PC-3 (cell line): ENCODE measurements around the gene DYNC1I1. TPM values are rescaled to one million over a fixed set of nuclear protein-coding genes. Genes with fewer than 3 reads are reported as not detected.

Experiments used
- ATAC-seq: fragments of 200-7000 bp; cut with Tn5 transposase; 2 replicates; pipeline ENCODE4 v1.9.1; 2020; ENCODE audit warnings: mild to moderate bottlenecking, moderate library complexity
- BruUV-seq: library from RNA; stranded (reverse); fragments of 400-500 nt; replicated peaks from 2 replicates; lab custom pipeline; 2021; lab: Mats Ljungman, UMichigan
- CTCF ChIA-PET: fragments of 300-600 bp; sonication (Branson Sonifier 250); formaldehyde crosslinking; loops from one replicate; lab custom pipeline; 2022; ENCODE audit warnings: antibody characterized with exemption; lab: Charles Lee
- POLR2A ChIA-PET: fragments of 300-600 bp; sonication (Branson Sonifier 250); formaldehyde crosslinking; loops from one replicate; lab custom pipeline; 2022; ENCODE audit warnings: antibody characterized with exemption; ENCODE audit not compliant: unreplicated experiment; lab: Charles Lee
- DNase-seq: peaks from one replicate; pipeline ENCODE4 v3.0.0-alpha.2; 2015
- H2AFZ ChIP-seq: fragments of 300-600 bp; sonication (generic); 2 replicates; pipeline ENCODE4 v1.6.0; 2016; ENCODE audit warnings: antibody characterized with exemption, low read length
- H3F3A ChIP-seq: fragments of 300-600 bp; sonication (generic); one replicate; pipeline ENCODE4 v1.6.0; 2017; ENCODE audit warnings: antibody characterized with exemption, low read length, control low read depth, mild to moderate bottlenecking; ENCODE audit not compliant: unreplicated experiment
- H3K27ac ChIP-seq: fragments of 300-600 bp; sonication (generic); 2 replicates; pipeline ENCODE4 v1.5.1; 2016; ENCODE audit warnings: mild to moderate bottlenecking, low read length
- H3K27me3 ChIP-seq: fragments of 300-600 bp; sonication (generic); 2 replicates; pipeline ENCODE4 v1.6.1; 2016; ENCODE audit warnings: low read length, mixed read lengths
- H3K36me3 ChIP-seq: fragments of 300-600 bp; sonication (generic); 2 replicates; pipeline ENCODE4 v1.6.1; 2016; ENCODE audit warnings: low read depth, mixed run types, low read length, mixed read lengths
- H3K4me1 ChIP-seq: fragments of 300-600 bp; sonication (generic); 2 replicates; pipeline ENCODE4 v1.5.1; 2016; ENCODE audit warnings: low read length; ENCODE audit not compliant: insufficient read depth
- H3K4me2 ChIP-seq: fragments of 300-600 bp; sonication (generic); 2 replicates; pipeline ENCODE4 v1.6.0; 2016; ENCODE audit warnings: low read length
- H3K4me3 ChIP-seq: fragments of 300-600 bp; sonication (generic); 2 replicates; pipeline ENCODE4 v1.5.1; 2016; ENCODE audit warnings: mild to moderate bottlenecking, low read length, mixed read lengths
- H3K79me2 ChIP-seq: fragments of 300-600 bp; sonication (generic); 2 replicates; pipeline ENCODE4 v1.6.1; 2017; ENCODE audit warnings: low read length, mixed read lengths
- H3K9ac ChIP-seq: fragments of 300-600 bp; sonication (generic); 2 replicates; pipeline ENCODE4 v1.6.0; 2016; ENCODE audit warnings: mild to moderate bottlenecking, low read length
- H3K9me2 ChIP-seq: fragments of 300-600 bp; sonication (generic); replicated peaks from 2 replicates; pipeline ENCODE4 v1.6.1; 2016; ENCODE audit warnings: mixed run types, low read length, mixed read lengths
- H3K9me3 ChIP-seq: fragments of 300-600 bp; sonication (generic); 2 replicates; pipeline ENCODE4 v1.6.1; 2016; ENCODE audit warnings: low read length, mixed read lengths
- H4K20me1 ChIP-seq: fragments of 300-600 bp; sonication (generic); 2 replicates; pipeline ENCODE4 v1.6.1; 2016; ENCODE audit warnings: low read length, mixed read lengths
- EZH2 ChIP-seq: fragments of 300-600 bp; sonication (generic); IDR thresholded peaks from one replicate; pipeline ENCODE4 v1.6.1; 2017; ENCODE audit warnings: antibody characterized with exemption, mild to moderate bottlenecking, low read length; ENCODE audit not compliant: unreplicated experiment
- EZH2phosphoT487 ChIP-seq: fragments of 300-600 bp; sonication (generic); IDR thresholded peaks from 2 replicates; pipeline ENCODE4 v1.6.1; 2018; ENCODE audit warnings: mild to moderate bottlenecking, antibody characterized with exemption, low read length, borderline replicate concordance
- intact Hi-C: fragments of 100-400 bp; cut with micrococcal nuclease; formaldehyde crosslinking; loops from 2 replicates; pipeline ENCODE4 v1.9.0; 2023
- total RNA-seq: library from RNA; depleted of rRNA; stranded (reverse); fragments of >200 nt; gene quantifications from 2 replicates; pipeline ENCODE4 v1.2.3, GENCODE V29; 2014
- TF ChIP-seq, protein P1 (sequence below): fragments of 300-600 bp; sonication (generic); conservative IDR thresholded peaks from 2 replicates; pipeline ENCODE4 v1.5.1; 2017; ENCODE audit warnings: antibody characterized with exemption, low read depth, mild to moderate bottlenecking, low read length

DYNC1I1 gene
- total RNA-seq, 1 experiment from 2014 or later = 2.4 TPM

DNA sequence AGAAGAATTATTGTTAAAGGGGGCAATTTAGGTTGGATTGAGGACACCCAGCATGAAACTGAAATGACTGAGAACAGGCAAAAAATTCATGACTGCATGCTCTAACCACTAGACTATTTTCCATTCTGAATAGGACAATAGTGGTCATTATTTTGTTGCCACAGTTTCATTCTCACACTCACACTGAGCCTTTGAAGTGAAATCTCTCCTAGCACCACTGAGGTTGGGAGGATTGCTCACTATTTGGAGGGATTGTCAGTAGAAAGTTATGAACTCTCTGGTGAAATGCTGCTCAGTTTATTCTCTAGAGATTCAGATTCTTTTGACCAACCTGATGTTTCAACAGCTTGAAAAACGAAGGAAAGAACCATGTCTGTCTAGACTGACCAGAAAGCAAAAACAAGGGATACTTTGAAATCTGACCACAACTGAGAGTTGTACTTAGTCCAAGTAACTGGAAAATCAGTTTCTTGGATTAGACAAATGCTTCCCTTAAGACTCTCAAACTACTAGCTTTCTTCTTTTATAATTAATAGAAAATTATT, 191.2 kb downstream of the DYNC1I1 start:
- Histone ChIP-seq H3K9me3 (no peaks in the 10 kb centered on the region), H3K9me2 (no peaks in the 10 kb centered on the region), H3K9ac (no peak overlapping the region), H3K4me3 (no peak overlapping the region), H3K4me2 (no peak overlapping the region), H3F3A (no peaks in the 10 kb centered on the region), H3K36me3 (no peaks in the 10 kb centered on the region), H3K27me3 (no peaks in the 10 kb centered on the region), H3K27ac (no peak overlapping the region), H3K4me1 (no peaks in the 10 kb centered on the region), H4K20me1 (no peaks in the 10 kb centered on the region), H2AFZ (no peak overlapping the region), H3K79me2 (no peaks in the 10 kb centered on the region)
- no peak for ATAC-seq
- ChIA-PET CTCF (no interaction called here), POLR2A (no interaction called here)
- BruUV-seq = no TSS peak
- intact Hi-C loops = no loop called here
- TF ChIP-seq EZH2phosphoT487 = no peak
- no peak for TF ChIP-seq EZH2
- TF ChIP-seq, protein P1, sequence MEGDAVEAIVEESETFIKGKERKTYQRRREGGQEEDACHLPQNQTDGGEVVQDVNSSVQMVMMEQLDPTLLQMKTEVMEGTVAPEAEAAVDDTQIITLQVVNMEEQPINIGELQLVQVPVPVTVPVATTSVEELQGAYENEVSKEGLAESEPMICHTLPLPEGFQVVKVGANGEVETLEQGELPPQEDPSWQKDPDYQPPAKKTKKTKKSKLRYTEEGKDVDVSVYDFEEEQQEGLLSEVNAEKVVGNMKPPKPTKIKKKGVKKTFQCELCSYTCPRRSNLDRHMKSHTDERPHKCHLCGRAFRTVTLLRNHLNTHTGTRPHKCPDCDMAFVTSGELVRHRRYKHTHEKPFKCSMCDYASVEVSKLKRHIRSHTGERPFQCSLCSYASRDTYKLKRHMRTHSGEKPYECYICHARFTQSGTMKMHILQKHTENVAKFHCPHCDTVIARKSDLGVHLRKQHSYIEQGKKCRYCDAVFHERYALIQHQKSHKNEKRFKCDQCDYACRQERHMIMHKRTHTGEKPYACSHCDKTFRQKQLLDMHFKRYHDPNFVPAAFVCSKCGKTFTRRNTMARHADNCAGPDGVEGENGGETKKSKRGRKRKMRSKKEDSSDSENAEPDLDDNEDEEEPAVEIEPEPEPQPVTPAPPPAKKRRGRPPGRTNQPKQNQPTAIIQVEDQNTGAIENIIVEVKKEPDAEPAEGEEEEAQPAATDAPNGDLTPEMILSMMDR = no peak
- no peak for DNase-seq

DNA sequence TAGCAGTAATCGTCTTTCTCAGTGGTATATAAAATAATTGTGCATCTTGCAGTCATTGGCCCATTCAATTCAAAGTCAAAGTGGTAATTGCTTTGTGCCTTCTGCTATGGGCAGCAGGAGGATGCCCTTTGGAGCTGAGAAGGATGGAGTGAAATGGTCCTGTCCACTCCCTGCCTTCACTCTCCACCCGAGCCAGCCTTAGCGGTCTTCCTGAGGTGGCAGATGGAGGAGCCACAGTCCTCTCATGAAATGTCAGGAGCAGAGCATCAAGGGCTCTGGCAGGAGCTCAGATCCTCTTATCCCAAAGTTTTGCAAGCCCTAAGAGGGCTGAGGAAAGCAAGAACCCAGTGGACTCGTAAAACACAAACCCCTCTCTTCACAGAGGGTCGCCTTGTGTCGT, 199.4 kb downstream of the DYNC1I1 start:
- TF ChIP-seq EZH2 = no peak
- TF ChIP-seq EZH2phosphoT487 = no peak
- TF ChIP-seq, protein P1 = no peak
- ChIA-PET POLR2A (no interaction called here), CTCF (no interaction called here)
- Histone ChIP-seq H3K4me2 (no peak overlapping the region), H3K36me3 (no peaks in the 10 kb centered on the region), H3K9ac (no peak overlapping the region), H3K27ac (no peak overlapping the region), H3K79me2 (no peaks in the 10 kb centered on the region), H4K20me1 (no peaks in the 10 kb centered on the region), H2AFZ (no peak overlapping the region), H3K4me1 (0 out of 2 replicates have a peak, but pooled peaks cover 3% of the 10 kb centered on the region), H3K9me3 (no peaks in the 10 kb centered on the region), H3K4me3 (no peak overlapping the region), H3K9me2 (no peaks in the 10 kb centered on the region), H3K27me3 (no peaks in the 10 kb centered on the region), H3F3A (no peaks in the 10 kb centered on the region)
- ATAC-seq = no peak
- no TSS peak for BruUV-seq
- intact Hi-C loops = no loop called here
- no peak for DNase-seq

DNA sequence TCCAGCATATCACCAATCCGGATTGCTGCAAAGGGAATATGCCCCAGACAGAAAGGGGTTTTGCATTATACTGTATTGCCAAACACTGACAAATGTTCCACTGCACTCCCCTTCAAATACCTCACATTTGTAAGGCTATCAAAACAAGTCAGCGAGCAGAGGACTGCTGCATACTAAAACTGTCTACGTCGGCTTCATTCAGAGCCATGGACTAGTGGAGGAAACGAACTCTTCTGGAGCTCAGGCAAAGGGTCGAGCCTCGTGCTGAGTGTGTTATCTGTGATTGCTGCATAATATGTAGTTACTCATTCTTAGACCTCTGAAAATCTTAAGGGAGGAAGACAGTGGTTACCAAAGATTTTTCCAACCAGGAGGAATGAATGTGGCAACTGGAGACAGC, 200.2 kb downstream of the DYNC1I1 start:
- Histone ChIP-seq H3K36me3 (no peaks in the 10 kb centered on the region), H4K20me1 (no peaks in the 10 kb centered on the region), H3F3A (no peaks in the 10 kb centered on the region), H3K4me3 (no peak overlapping the region), H3K4me1 (0 out of 2 replicates have a peak, but pooled peaks cover 11% of the 10 kb centered on the region), H3K4me2 (no peak overlapping the region), H3K9me2 (no peaks in the 10 kb centered on the region), H3K27me3 (no peaks in the 10 kb centered on the region), H3K9me3 (no peaks in the 10 kb centered on the region), H3K79me2 (no peaks in the 10 kb centered on the region), H2AFZ (no peak overlapping the region), H3K27ac (no peak overlapping the region), H3K9ac (no peak overlapping the region)
- ChIA-PET POLR2A (no interaction called here), CTCF (no interaction called here)
- ATAC-seq = no peak
- intact Hi-C loops = no loop called here
- TF ChIP-seq EZH2 = no peak
- TF ChIP-seq EZH2phosphoT487 = no peak
- TF ChIP-seq, protein P1 = no peak
- no peak for DNase-seq
- BruUV-seq = no TSS peak
